ENCODE data around the gene AEBP1.

DNA sequence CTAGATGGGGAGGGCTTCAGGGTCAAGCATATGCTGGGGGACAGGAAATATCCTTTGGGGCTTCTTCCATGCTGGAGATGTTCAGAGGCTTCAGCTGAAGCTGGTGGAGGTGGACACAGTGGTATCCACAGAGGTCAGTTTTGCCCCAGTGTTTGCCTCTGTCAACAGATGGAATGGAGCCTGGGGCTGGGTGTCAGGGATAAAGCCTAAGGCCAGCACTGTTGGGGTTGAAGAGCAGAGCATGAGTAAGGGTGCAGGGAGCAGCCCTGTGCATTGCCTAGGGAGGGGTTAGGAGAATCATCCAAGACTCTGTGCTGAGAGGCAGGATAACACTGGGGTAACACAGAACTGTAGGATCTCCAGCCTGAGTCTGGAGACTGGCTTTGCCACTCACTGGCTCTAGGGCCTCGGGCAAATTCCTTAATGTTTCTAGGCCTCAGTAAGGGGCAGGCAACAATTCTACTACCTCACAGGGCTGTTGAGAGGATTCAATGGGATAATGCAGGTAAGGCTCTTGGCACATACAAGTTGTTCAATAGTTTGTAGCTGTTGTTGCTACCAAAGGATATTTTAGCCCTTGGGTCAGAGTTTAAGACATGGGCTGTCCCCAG, 58.7 kb downstream of the AEBP1 start:
- no peak for TF ChIP-seq EZH2phosphoT487 (IDR thresholded peaks at IDR 0.05; ENCODE audit: borderline replicate concordance, low read depth, low read length)
- TF ChIP-seq, protein P1, sequence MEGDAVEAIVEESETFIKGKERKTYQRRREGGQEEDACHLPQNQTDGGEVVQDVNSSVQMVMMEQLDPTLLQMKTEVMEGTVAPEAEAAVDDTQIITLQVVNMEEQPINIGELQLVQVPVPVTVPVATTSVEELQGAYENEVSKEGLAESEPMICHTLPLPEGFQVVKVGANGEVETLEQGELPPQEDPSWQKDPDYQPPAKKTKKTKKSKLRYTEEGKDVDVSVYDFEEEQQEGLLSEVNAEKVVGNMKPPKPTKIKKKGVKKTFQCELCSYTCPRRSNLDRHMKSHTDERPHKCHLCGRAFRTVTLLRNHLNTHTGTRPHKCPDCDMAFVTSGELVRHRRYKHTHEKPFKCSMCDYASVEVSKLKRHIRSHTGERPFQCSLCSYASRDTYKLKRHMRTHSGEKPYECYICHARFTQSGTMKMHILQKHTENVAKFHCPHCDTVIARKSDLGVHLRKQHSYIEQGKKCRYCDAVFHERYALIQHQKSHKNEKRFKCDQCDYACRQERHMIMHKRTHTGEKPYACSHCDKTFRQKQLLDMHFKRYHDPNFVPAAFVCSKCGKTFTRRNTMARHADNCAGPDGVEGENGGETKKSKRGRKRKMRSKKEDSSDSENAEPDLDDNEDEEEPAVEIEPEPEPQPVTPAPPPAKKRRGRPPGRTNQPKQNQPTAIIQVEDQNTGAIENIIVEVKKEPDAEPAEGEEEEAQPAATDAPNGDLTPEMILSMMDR (conservative IDR thresholded peaks at IDR 0.05; ENCODE audit: low read length), result no peak

Data from OCI-LY7 (cell line).